ENCODE results near the gene NBPF12. TPM values are rescaled to one million over a fixed set of nuclear protein-coding genes. Genes with fewer than 3 reads are reported as not detected.
"Not testable (repeated sequence)": the region's sequence is repeated elsewhere in the genome, so short reads cannot be mapped to it uniquely, and the experiment has no call there.

The NBPF12 gene
- total and polyA plus RNA-seq, 2 of the 8 experiments (the other 6 are each of a cell fraction or from before 2014, with no cell fraction given): 4.6 to 6.7 TPM

GRCh38 chr1:147008495-147008894 lies 70.4 kb downstream of the NBPF12 start:
- H3K4ac ChIP-seq (replicated peaks; ENCODE audit: insufficient read length, low read depth, low read length); H3K56ac ChIP-seq (replicated peaks; ENCODE audit: insufficient read length, low read depth, low read length); H2AK5ac ChIP-seq (ENCODE audit: low read depth, low read length); H2BK5ac ChIP-seq (ENCODE audit: low read depth, low read length); H4K8ac ChIP-seq (ENCODE audit: extremely low read depth, insufficient read depth, low read length); H2AFZ ChIP-seq (ENCODE audit: low read length); H3K27ac ChIP-seq (ENCODE audit: low read depth, low read length); DNase-seq (ENCODE audit: low read depth in 1 of 2, low spot score in 2 of 2); H3K79me2 ChIP-seq (ENCODE audit: control insufficient read depth in 1 of 2, insufficient read depth in 2 of 2, low read length in 2 of 2); H4K91ac ChIP-seq (replicated peaks; ENCODE audit: insufficient read length, low read length); H4K20me1 ChIP-seq (replicated peaks in 1 of 2; ENCODE audit: control insufficient read depth in 1 of 2, insufficient read depth in 2 of 2, low read length in 2 of 2); H4K5ac ChIP-seq (ENCODE audit: insufficient read length, low read depth, low read length); H3K9me3 ChIP-seq (ENCODE audit: insufficient read depth in 2 of 2, low read depth in 1 of 2, low read length in 1 of 2); H3K27me3 ChIP-seq (replicated peaks in 1 of 4; ENCODE audit: control insufficient read depth in 3 of 4, extremely low read depth in 1 of 4, insufficient read depth in 3 of 4, low read length in 3 of 4); H2BK12ac ChIP-seq (ENCODE audit: low read depth, low read length); H2BK20ac ChIP-seq (ENCODE audit: low read length); H3K4me2 ChIP-seq (ENCODE audit: insufficient read depth in 1 of 2, low read depth in 2 of 2, low read length in 2 of 2); FAIRE-seq; H2BK15ac ChIP-seq (ENCODE audit: low read length); H3K18ac ChIP-seq (ENCODE audit: extremely low read depth, low read length); H3K36me3 ChIP-seq (ENCODE audit: control insufficient read depth in 2 of 4, insufficient read depth in 4 of 4, low read length in 3 of 4); H3K23me2 ChIP-seq (ENCODE audit: low read depth, low read length); CTCF ChIA-PET (ENCODE audit: partially characterized antibody); H3K4me1 ChIP-seq (replicated peaks in 1 of 4; ENCODE audit: control insufficient read depth in 3 of 4, insufficient read depth in 4 of 4, low read length in 3 of 4); H2BK120ac ChIP-seq (replicated peaks; ENCODE audit: low read depth, low read length); POLR2A ChIA-PET (ENCODE audit: partially characterized antibody); H3K23ac ChIP-seq (ENCODE audit: insufficient read length); H3K9ac ChIP-seq (replicated peaks in 1 of 4; ENCODE audit: extremely low read depth in 1 of 4, low read depth in 3 of 4, low read length in 3 of 4); H3K14ac ChIP-seq (ENCODE audit: insufficient read length); H3K4me3 ChIP-seq (ENCODE audit: extremely low read depth in 1 of 4, insufficient read depth in 2 of 4, low read depth in 3 of 4, low read length in 4 of 4); H3K79me1 ChIP-seq (ENCODE audit: low read depth, low read length): not testable (repeated sequence)
- WGBS, 2 experiments (ENCODE audit: extremely low coverage in 1 of 2, insufficient coverage in 1 of 2, insufficient read length in 1 of 2, insufficient replicate concordance in 2 of 2, low coverage in 1 of 2, low lambda C conversion rate in 2 of 2, missing lambda C conversion rate in 1 of 2): 88% methylated on average over 1 of the region's 1 CpG; no CpG with 5 or more reads in 1 of the 2 experiments

GRCh38 chr1:147026975-147027374 lies 88.9 kb downstream of the NBPF12 start:
- H3K4me1 ChIP-seq (replicated peaks in 1 of 4; ENCODE audit: control insufficient read depth in 3 of 4, insufficient read depth in 4 of 4, low read length in 3 of 4); H3K4ac ChIP-seq (replicated peaks; ENCODE audit: insufficient read length, low read depth, low read length); H3K36me3 ChIP-seq (ENCODE audit: control insufficient read depth in 2 of 4, insufficient read depth in 4 of 4, low read length in 3 of 4); H4K5ac ChIP-seq (ENCODE audit: insufficient read length, low read depth, low read length); H2BK15ac ChIP-seq (ENCODE audit: low read length); H4K91ac ChIP-seq (replicated peaks; ENCODE audit: insufficient read length, low read length); H3K27me3 ChIP-seq (replicated peaks in 1 of 4; ENCODE audit: control insufficient read depth in 3 of 4, extremely low read depth in 1 of 4, insufficient read depth in 3 of 4, low read length in 3 of 4); H2AK5ac ChIP-seq (ENCODE audit: low read depth, low read length); H3K4me2 ChIP-seq (ENCODE audit: insufficient read depth in 1 of 2, low read depth in 2 of 2, low read length in 2 of 2); H3K79me1 ChIP-seq (ENCODE audit: low read depth, low read length); H2BK20ac ChIP-seq (ENCODE audit: low read length); H3K4me3 ChIP-seq (ENCODE audit: extremely low read depth in 1 of 4, insufficient read depth in 2 of 4, low read depth in 3 of 4, low read length in 4 of 4); H3K56ac ChIP-seq (replicated peaks; ENCODE audit: insufficient read length, low read depth, low read length); H3K79me2 ChIP-seq (ENCODE audit: control insufficient read depth in 1 of 2, insufficient read depth in 2 of 2, low read length in 2 of 2); DNase-seq (ENCODE audit: low read depth in 1 of 2, low spot score in 2 of 2); H3K18ac ChIP-seq (ENCODE audit: extremely low read depth, low read length); H4K20me1 ChIP-seq (replicated peaks in 1 of 2; ENCODE audit: control insufficient read depth in 1 of 2, insufficient read depth in 2 of 2, low read length in 2 of 2); H3K9me3 ChIP-seq (ENCODE audit: insufficient read depth in 2 of 2, low read depth in 1 of 2, low read length in 1 of 2); H2BK120ac ChIP-seq (replicated peaks; ENCODE audit: low read depth, low read length); H3K23ac ChIP-seq (ENCODE audit: insufficient read length); H2BK5ac ChIP-seq (ENCODE audit: low read depth, low read length); H3K23me2 ChIP-seq (ENCODE audit: low read depth, low read length); H4K8ac ChIP-seq (ENCODE audit: extremely low read depth, insufficient read depth, low read length); H3K27ac ChIP-seq (ENCODE audit: low read depth, low read length); FAIRE-seq; H2AFZ ChIP-seq (ENCODE audit: low read length); H3K9ac ChIP-seq (replicated peaks in 1 of 4; ENCODE audit: extremely low read depth in 1 of 4, low read depth in 3 of 4, low read length in 3 of 4); H3K14ac ChIP-seq (ENCODE audit: insufficient read length); CTCF ChIA-PET (ENCODE audit: partially characterized antibody); H2BK12ac ChIP-seq (ENCODE audit: low read depth, low read length): not testable (repeated sequence)
- WGBS, 2 experiments (ENCODE audit: extremely low coverage in 1 of 2, insufficient coverage in 1 of 2, insufficient read length in 1 of 2, insufficient replicate concordance in 2 of 2, low coverage in 1 of 2, low lambda C conversion rate in 2 of 2, missing lambda C conversion rate in 1 of 2): 80% methylated on average over 4 of the region's 4 CpGs; no CpG with 5 or more reads in 1 of the 2 experiments
- POLR2A ChIA-PET (ENCODE audit: partially characterized antibody): interaction anchor here (1.7 kb wide), 1 partner anchor 58 kb away, joined by 7 read pairs; no protein-coding TSS in a partner anchor
